ENCODE data around the gene CXXC5. TPM values are rescaled to one million over a fixed set of nuclear protein-coding genes. Genes with fewer than 3 reads are reported as not detected.
"Not testable (repeated sequence)": the region's sequence is repeated elsewhere in the genome, so short reads cannot be mapped to it uniquely, and the experiment has no call there.

The CXXC5 gene
- total RNA-seq, 1 donor from 2014 or later, result 1.7 TPM

DNA sequence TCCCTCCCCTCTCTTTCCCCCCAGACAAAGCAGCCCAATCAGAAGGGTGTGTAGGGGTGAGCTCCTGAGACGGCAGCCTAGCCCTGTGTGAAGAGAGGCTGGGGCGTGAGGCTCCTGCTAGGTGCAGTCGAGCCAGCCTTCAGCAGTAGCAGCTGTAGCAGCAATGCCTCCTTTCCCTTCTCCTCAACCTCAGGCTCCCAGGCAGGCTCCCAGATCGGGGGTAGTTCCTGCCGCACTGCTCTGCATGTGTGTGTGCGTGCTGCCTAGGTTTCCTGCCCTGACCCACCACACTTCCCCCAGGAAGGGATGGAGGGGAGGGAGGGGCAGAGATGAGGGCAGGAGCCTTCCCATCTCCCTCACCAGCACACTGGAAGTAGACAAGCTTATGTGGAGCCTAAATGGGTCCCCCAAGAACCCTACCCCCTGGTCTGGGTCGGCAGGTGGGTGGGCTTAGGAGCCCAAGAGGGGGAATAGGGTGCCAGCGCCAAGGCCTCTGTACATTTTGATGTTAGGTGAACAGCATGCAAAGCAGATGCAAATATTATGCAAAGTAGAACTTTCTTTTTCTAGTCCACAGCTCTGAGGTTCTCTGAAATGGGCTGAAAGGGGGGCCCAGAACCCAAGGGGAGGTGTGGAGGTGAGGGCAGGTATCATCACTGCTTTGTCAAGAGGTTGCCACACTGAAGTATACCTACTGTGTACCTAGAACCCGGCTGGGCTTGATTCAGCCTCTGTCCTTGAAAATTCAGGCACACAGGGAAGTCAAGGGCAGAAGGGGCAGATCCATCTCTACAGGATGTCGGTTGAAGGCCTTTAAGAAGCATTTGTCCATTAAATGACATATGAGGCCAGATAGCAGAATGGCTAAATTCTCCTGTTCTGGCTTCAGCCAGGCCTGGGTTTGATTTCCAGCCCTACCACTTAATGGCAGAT lies 57.8 kb downstream of the CXXC5 start:
- Mint-ChIP-seq H3K4me1 (ENCODE audit: low read depth) (peaks cover 5% of the 10 kb centered on the region), H3K36me3 (ENCODE audit: low read depth) (no peaks in the 10 kb centered on the region), H3K9me3 (no peaks in the 10 kb centered on the region), H3K27me3 (ENCODE audit: insufficient read depth) (peaks cover 57% of the 10 kb centered on the region), H3K4me3 (no peak overlapping the region), H3K27ac (no peak overlapping the region)
- DNase-seq (ENCODE audit: low spot score), result no peak
- intact Hi-C loops (cut with micrococcal nuclease), result no loop called here

DNA sequence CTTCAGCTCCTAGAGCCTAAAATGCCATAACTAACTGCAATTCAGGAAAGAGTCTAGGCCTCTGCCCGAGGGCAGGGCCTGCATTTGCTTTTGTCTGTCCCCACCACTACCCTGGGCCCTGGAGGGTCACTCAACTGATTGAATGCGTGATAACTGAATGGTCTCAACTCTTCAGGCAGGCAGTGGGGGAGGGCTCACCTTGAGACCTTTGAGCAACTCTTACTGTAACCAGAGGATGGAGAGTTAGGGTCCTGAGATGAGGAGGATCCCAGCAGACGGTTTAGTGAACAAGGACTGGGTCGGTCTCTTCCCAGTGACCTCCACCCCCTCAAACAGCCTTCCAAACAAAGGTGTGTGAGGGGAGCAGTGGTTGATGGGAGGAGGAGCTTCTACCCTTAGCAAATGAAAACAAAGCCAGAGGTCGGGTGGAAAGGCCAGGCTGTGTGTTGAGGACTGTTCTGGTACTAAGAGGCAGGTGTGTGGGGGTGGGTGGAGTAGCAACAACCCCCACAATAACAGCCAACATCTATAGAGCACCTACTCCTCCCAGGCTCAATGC lies 59.4 kb downstream of the CXXC5 start:
- Mint-ChIP-seq H3K9me3 (no peaks in the 10 kb centered on the region), H3K4me1 (ENCODE audit: low read depth) (peaks cover 5% of the 10 kb centered on the region), H3K27ac (no peak overlapping the region), H3K4me3 (no peak overlapping the region), H3K36me3 (ENCODE audit: low read depth) (no peaks in the 10 kb centered on the region), H3K27me3 (ENCODE audit: insufficient read depth) (peaks cover 50% of the 10 kb centered on the region)
- no peak for DNase-seq (ENCODE audit: low spot score)
- intact Hi-C loops (cut with micrococcal nuclease), result no loop called here

GRCh38 chr5:139708434-139708861 lies 60.3 kb downstream of the CXXC5 start:
- Mint-ChIP-seq H3K36me3 (ENCODE audit: low read depth) (no peaks in the 10 kb centered on the region), H3K4me1 (ENCODE audit: low read depth) (peaks cover 5% of the 10 kb centered on the region), H3K4me3 (no peak overlapping the region), H3K27me3 (ENCODE audit: insufficient read depth) (peaks cover 50% of the 10 kb centered on the region), H3K9me3 (no peaks in the 10 kb centered on the region), H3K27ac (no peak overlapping the region)
- DNase-seq (ENCODE audit: low spot score), result no peak
- intact Hi-C loops (cut with micrococcal nuclease), result no loop called here

GRCh38 chr5:139708877-139709581 lies 60.9 kb downstream of the CXXC5 start:
- H3K9me3 Mint-ChIP-seq, result no peaks in the 10 kb centered on the region
- DNase-seq (ENCODE audit: low spot score), result no peak
- intact Hi-C loops (cut with micrococcal nuclease), result no loop called here
- H3K27ac Mint-ChIP-seq, result no peak overlapping the region
- H3K27me3 Mint-ChIP-seq (ENCODE audit: insufficient read depth), result peaks cover 49% of the 10 kb centered on the region
- H3K4me1 Mint-ChIP-seq (ENCODE audit: low read depth), result peaks cover 5% of the 10 kb centered on the region
- H3K4me3 Mint-ChIP-seq, result no peak overlapping the region
- H3K36me3 Mint-ChIP-seq (ENCODE audit: low read depth), result no peaks in the 10 kb centered on the region

DNA sequence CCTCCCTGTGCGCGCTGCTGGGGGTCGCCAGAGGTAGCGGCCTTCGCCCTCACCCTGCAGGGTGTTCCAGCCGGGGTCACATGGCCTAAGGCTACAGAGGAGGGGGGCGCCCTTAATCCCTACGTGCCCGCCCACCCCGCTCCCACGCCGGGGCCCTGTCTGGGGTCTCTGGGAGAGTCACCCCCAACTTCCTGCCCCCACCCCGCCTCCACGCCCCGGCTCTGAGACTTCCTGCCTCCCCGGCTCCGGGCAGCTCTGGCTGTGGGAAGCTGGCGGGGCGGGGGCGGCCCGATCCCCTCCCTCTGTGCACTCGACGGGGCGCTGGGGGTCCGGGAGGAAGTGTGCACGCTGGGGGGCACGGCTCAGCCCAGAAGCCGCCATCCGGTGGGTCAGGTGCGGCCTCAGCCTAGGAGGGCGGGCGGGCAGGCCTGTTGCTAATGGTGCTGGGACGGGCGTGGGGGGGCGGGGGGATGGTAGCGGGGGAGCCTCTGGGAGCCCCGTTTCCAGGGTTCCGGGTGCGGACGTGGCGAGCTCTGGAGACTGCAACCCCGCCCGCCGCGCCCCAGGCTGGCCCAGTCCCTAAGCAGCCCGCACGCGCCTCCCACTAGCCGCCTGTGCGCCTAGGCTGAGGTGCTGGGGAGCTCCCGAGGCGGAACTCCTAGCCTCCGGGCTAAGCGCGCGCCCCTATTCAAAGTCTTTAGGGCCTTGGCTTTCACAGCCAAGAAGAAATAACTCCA lies 61.6 kb downstream of the CXXC5 start:
- no peaks in the 10 kb centered on the region for H3K9me3 Mint-ChIP-seq
- no peak overlapping the region for H3K27ac Mint-ChIP-seq
- DNase-seq (ENCODE audit: low spot score), result no peak
- no peak overlapping the region for H3K4me3 Mint-ChIP-seq
- H3K4me1 Mint-ChIP-seq (ENCODE audit: low read depth), result peaks cover 5% of the 10 kb centered on the region
- intact Hi-C loops (cut with micrococcal nuclease), result loop anchor here (2.0 to 5.0 kb wide), 3 partner anchors 13 to 73 kb away; no protein-coding TSS in a partner anchor
- no peaks in the 10 kb centered on the region for H3K36me3 Mint-ChIP-seq (ENCODE audit: low read depth)
- peaks cover 54% of the 10 kb centered on the region for H3K27me3 Mint-ChIP-seq (ENCODE audit: insufficient read depth)

GRCh38 chr5:139710319-139711066 lies 62.3 kb downstream of the CXXC5 start:
- Mint-ChIP-seq H3K27me3 (ENCODE audit: insufficient read depth) (peaks cover 55% of the 10 kb centered on the region), H3K27ac (peak overlapping the region; percentile 55), H3K9me3 (no peaks in the 10 kb centered on the region), H3K4me1 (ENCODE audit: low read depth) (peaks cover 5% of the 10 kb centered on the region), H3K4me3 (peak overlapping the region; percentile 51), H3K36me3 (ENCODE audit: low read depth) (no peaks in the 10 kb centered on the region)
- intact Hi-C loops (cut with micrococcal nuclease), result loop anchor here (1.0 to 5.0 kb wide), 5 partner anchors 14 to 74 kb away; no protein-coding TSS in a partner anchor
- DNase-seq (ENCODE audit: low spot score), result peak; percentile 23

DNA sequence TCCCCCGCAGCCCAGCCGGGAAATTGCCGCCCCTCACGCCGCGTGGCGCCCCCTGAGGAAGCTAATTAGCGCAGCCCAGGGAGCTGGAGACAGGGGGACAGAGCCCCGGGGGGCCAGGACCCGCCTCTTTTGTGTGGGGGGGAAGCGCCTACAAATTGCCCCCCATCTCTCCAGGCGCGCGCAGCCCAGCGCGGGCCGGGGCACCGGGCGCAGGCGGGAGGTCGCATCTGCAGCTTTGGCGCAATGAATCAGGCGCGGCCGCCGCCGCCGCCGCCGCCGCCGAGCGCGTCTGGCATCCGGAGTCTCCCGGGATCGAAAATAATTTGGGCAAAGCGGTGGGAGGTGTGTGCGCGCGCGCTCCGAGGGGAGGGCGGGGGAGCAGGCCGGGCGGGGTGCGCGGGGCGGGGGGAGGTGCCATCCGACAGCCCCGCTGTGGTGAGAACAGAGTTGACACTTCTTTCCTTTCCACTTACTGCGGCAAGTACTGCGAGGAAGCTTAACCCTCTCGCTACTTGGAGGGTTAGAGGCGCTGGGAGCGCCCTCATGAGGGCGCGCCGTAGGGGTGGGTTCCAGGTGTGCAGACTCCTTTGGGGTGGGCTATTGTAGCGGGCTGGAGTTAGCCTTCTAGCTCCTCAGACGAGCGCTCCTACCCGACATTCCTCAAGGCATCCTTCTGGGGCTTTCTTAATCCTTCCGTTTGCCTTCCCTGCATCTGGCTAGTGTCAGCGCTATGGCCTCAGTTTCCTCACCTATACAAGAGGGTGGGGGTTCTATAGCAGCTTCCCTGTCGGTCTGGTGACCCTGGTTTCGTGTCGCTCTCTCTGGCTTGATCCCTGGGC lies 63.1 kb downstream of the CXXC5 start:
- Mint-ChIP-seq H3K27ac (no peak overlapping the region), H3K9me3 (no peaks in the 10 kb centered on the region), H3K4me1 (ENCODE audit: low read depth) (peaks cover 5% of the 10 kb centered on the region), H3K36me3 (ENCODE audit: low read depth) (no peaks in the 10 kb centered on the region), H3K27me3 (ENCODE audit: insufficient read depth) (peaks cover 50% of the 10 kb centered on the region), H3K4me3 (peak overlapping the region; percentile 54)
- intact Hi-C loops (cut with micrococcal nuclease), result loop anchor here (1.0 to 5.0 kb wide), 5 partner anchors 14 to 74 kb away; no protein-coding TSS in a partner anchor
- peak; percentile 6 for DNase-seq (ENCODE audit: low spot score)

DNA sequence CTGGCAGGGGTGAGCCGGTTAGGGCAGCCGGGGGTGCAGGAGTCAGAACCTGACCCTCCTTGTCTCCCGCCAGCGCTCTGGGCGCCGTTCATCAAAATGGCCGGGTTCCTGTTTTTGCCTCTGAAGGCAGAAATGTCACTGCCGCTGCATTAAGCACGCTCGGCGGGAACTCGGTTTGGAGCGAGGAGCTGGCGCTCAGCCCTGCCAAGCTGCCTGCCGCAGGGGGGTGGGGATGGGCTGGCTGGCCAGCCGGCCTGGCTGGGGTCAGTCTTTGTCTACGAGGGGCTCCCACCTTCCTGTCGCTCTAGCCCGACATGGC lies 63.7 kb downstream of the CXXC5 start:
- Mint-ChIP-seq H3K36me3 (ENCODE audit: low read depth) (no peaks in the 10 kb centered on the region), H3K4me1 (ENCODE audit: low read depth) (peaks cover 5% of the 10 kb centered on the region), H3K4me3 (peak overlapping the region; percentile 54), H3K27ac (no peak overlapping the region), H3K27me3 (ENCODE audit: insufficient read depth) (peaks cover 47% of the 10 kb centered on the region), H3K9me3 (no peaks in the 10 kb centered on the region)
- intact Hi-C loops (cut with micrococcal nuclease), result loop anchor here (1.0 to 5.0 kb wide), 5 partner anchors 15 to 75 kb away; no protein-coding TSS in a partner anchor
- DNase-seq (ENCODE audit: low spot score), result no peak

DNA sequence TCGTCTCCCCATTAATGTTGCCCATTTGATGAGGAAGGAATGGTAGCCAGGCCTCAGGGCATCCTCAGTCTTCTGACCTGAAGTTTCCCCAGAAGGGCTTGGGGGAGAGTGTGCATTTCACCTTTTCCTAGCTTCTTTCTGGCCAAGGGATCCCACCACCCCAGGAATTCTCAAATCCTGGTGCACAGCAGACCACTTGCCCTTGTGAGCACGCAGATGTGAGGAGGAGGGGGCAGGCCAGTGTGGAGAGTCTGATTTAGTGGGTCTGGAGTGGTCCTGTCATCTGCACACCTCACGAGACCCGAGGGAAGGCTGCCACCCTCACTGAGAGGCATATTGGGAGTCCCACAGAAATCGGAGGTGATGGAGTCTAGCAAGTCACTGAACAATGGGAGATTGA lies 64.3 kb downstream of the CXXC5 start:
- intact Hi-C loops (cut with micrococcal nuclease), result loop anchor here (5.0 kb wide), 1 partner anchor 55 kb away; no protein-coding TSS in a partner anchor
- H3K27ac Mint-ChIP-seq, result no peak overlapping the region
- no peak overlapping the region for H3K4me3 Mint-ChIP-seq
- no peak for DNase-seq (ENCODE audit: low spot score)
- no peaks in the 10 kb centered on the region for H3K9me3 Mint-ChIP-seq
- H3K36me3 Mint-ChIP-seq (ENCODE audit: low read depth), result no peaks in the 10 kb centered on the region
- peaks cover 46% of the 10 kb centered on the region for H3K27me3 Mint-ChIP-seq (ENCODE audit: insufficient read depth)
- H3K4me1 Mint-ChIP-seq (ENCODE audit: low read depth), result peaks cover 5% of the 10 kb centered on the region

GRCh38 chr5:139713898-139714297 lies 65.7 kb downstream of the CXXC5 start:
- H3K9me3 Mint-ChIP-seq; H3K27ac Mint-ChIP-seq; H3K4me3 Mint-ChIP-seq; H3K4me1 Mint-ChIP-seq (ENCODE audit: low read depth); DNase-seq (ENCODE audit: low spot score); H3K36me3 Mint-ChIP-seq (ENCODE audit: low read depth): not testable (repeated sequence)
- intact Hi-C loops (cut with micrococcal nuclease), result loop anchor here (5.0 kb wide), 1 partner anchor 53 kb away; no protein-coding TSS in a partner anchor
- peaks cover 36% of the 10 kb centered on the region for H3K27me3 Mint-ChIP-seq (ENCODE audit: insufficient read depth)

GRCh38 chr5:139717221-139717620 lies 69.1 kb downstream of the CXXC5 start:
- H3K4me1 Mint-ChIP-seq (ENCODE audit: low read depth), result no peaks in the 10 kb centered on the region
- H3K27ac Mint-ChIP-seq, result no peak overlapping the region
- H3K4me3 Mint-ChIP-seq, result no peak overlapping the region
- no peaks in the 10 kb centered on the region for H3K36me3 Mint-ChIP-seq (ENCODE audit: low read depth)
- no peak for DNase-seq (ENCODE audit: low spot score)
- peaks cover 11% of the 10 kb centered on the region for H3K9me3 Mint-ChIP-seq
- peaks cover 21% of the 10 kb centered on the region for H3K27me3 Mint-ChIP-seq (ENCODE audit: insufficient read depth)
- intact Hi-C loops (cut with micrococcal nuclease), result no loop called here
